SK-N-SH treated with all-trans-retinoic acid at 6 μM for 48 hours (cell line): ENCODE data around the gene LSM7.

ENCODE experiments used
- ARNTL ChIP-seq: fragments of 450-650 bp; formaldehyde crosslinking; IDR thresholded peaks from 2 replicates; pipeline ENCODE4 v1.5.0; 2020; ENCODE audit warnings: low read depth, mild to moderate bottlenecking, moderate library complexity, borderline replicate concordance
- BACH2 ChIP-seq: fragments of 250-450 bp; sonication (Bioruptor Pico); IDR thresholded peaks from 2 replicates; pipeline ENCODE4 v1.9.0; 2021; ENCODE audit warnings: mild to moderate bottlenecking, borderline replicate concordance
- CSDC2 ChIP-seq: fragments of 250-450 bp; sonication (Bioruptor Pico); IDR thresholded peaks from 2 replicates; pipeline ENCODE4 v1.5.0; 2020; ENCODE audit warnings: mild to moderate bottlenecking, moderate library complexity
- ESRRG ChIP-seq: fragments of 250-450 bp; sonication (Bioruptor Pico); IDR thresholded peaks from 2 replicates; pipeline ENCODE4 v1.6.1; 2021; ENCODE audit warnings: mild to moderate bottlenecking
- GLIS3 ChIP-seq: fragments of 250-450 bp; sonication (Bioruptor Pico); IDR thresholded peaks from 2 replicates; pipeline ENCODE4 v1.5.0; 2020; ENCODE audit warnings: mild to moderate bottlenecking, moderate library complexity
- ISL1 ChIP-seq: fragments of 250-450 bp; sonication (Bioruptor Pico); IDR thresholded peaks from 2 replicates; pipeline ENCODE4 v2.1.2; 2022; ENCODE audit warnings: mild to moderate bottlenecking, moderate library complexity
- OSR1 ChIP-seq: fragments of 250-450 bp; sonication (Bioruptor Pico); IDR thresholded peaks from 2 replicates; pipeline ENCODE4 v1.8.0; 2022; ENCODE audit warnings: moderate library complexity, mild to moderate bottlenecking, inconsistent platforms
- POU6F1 ChIP-seq: fragments of 250-450 bp; sonication (Bioruptor Pico); IDR thresholded peaks from 2 replicates; pipeline ENCODE4 v1.8.0; 2021; ENCODE audit warnings: low read depth, mild to moderate bottlenecking, moderate library complexity, borderline replicate concordance
- RARB ChIP-seq: fragments of 250-450 bp; sonication (Bioruptor Pico); IDR thresholded peaks from 2 replicates; pipeline ENCODE4 v1.8.0; 2021; ENCODE audit warnings: mild to moderate bottlenecking, moderate library complexity
- SNAI2 ChIP-seq: fragments of 250-450 bp; sonication (Bioruptor Pico); IDR thresholded peaks from 2 replicates; pipeline ENCODE4 v1.5.0; 2020; ENCODE audit warnings: mild to moderate bottlenecking, moderate library complexity
- TSHZ2 ChIP-seq: fragments of 250-450 bp; sonication (Bioruptor Pico); IDR thresholded peaks from 2 replicates; pipeline ENCODE4 v1.5.0; 2020; ENCODE audit warnings: mild to moderate bottlenecking, moderate library complexity
- ZFP3 ChIP-seq: fragments of 250-450 bp; sonication (Bioruptor Pico); IDR thresholded peaks from 2 replicates; pipeline ENCODE4 v1.5.0; 2020; ENCODE audit warnings: mild to moderate bottlenecking, moderate library complexity
- ZFP30 ChIP-seq: fragments of 450-650 bp; formaldehyde crosslinking; IDR thresholded peaks from 2 replicates; pipeline ENCODE4 v1.5.0; 2022; ENCODE audit warnings: mild to moderate bottlenecking, moderate library complexity
- ZNF8 ChIP-seq: fragments of 450-650 bp; formaldehyde crosslinking; IDR thresholded peaks from 2 replicates; pipeline ENCODE4 v1.5.0; 2020; ENCODE audit warnings: mild to moderate bottlenecking, moderate library complexity

- no peak for TF ChIP-seq OSR1 (CRISPR knock-in tag)
- TF ChIP-seq ZFP30 (CRISPR knock-in tag): no peak
- TF ChIP-seq ZFP3: no peak
- TF ChIP-seq GLIS3 (CRISPR knock-in tag): no peak
- TF ChIP-seq RARB (CRISPR knock-in tag): no peak
- TF ChIP-seq ZNF8 (CRISPR knock-in tag): no peak
- TF ChIP-seq ARNTL (CRISPR knock-in tag): no peak
- no peak for TF ChIP-seq TSHZ2 (CRISPR knock-in tag)
- no peak for TF ChIP-seq CSDC2 (CRISPR knock-in tag)
- TF ChIP-seq POU6F1 (CRISPR knock-in tag): no peak
- TF ChIP-seq SNAI2: no peak
- no peak for TF ChIP-seq ISL1
- TF ChIP-seq ESRRG (CRISPR knock-in tag): no peak
- TF ChIP-seq BACH2 (CRISPR knock-in tag): no peak
Measured at GRCh38 chr19:2329149-2329478, 728 bp upstream of the LSM7 start.
